PC-3 (cell line): Measurements from ENCODE around the gene COX6B1. TPM values are rescaled to one million over a fixed set of nuclear protein-coding genes. Genes with fewer than 3 reads are reported as not detected.
"Not testable (repeated sequence)": the region's sequence is repeated elsewhere in the genome, so short reads cannot be mapped to it uniquely, and the experiment has no call there.

Experiments used
- ATAC-seq: fragments of 200-7000 bp; cut with Tn5 transposase; 2 replicates; pipeline ENCODE4 v1.9.1; 2020; ENCODE audit warnings: mild to moderate bottlenecking, moderate library complexity
- BruUV-seq: library from RNA; stranded (reverse); fragments of 400-500 nt; replicated peaks from 2 replicates; lab custom pipeline; 2021; lab: Mats Ljungman, UMichigan
- CTCF ChIA-PET: fragments of 300-600 bp; sonication (Branson Sonifier 250); formaldehyde crosslinking; loops from one replicate; lab custom pipeline; 2022; ENCODE audit warnings: antibody characterized with exemption; lab: Charles Lee
- POLR2A ChIA-PET: fragments of 300-600 bp; sonication (Branson Sonifier 250); formaldehyde crosslinking; loops from one replicate; lab custom pipeline; 2022; ENCODE audit warnings: antibody characterized with exemption; ENCODE audit not compliant: unreplicated experiment; lab: Charles Lee
- DNase-seq: peaks from one replicate; pipeline ENCODE4 v3.0.0-alpha.2; 2015
- H2AFZ ChIP-seq: fragments of 300-600 bp; sonication (generic); 2 replicates; pipeline ENCODE4 v1.6.0; 2016; ENCODE audit warnings: antibody characterized with exemption, low read length
- H3F3A ChIP-seq: fragments of 300-600 bp; sonication (generic); one replicate; pipeline ENCODE4 v1.6.0; 2017; ENCODE audit warnings: antibody characterized with exemption, low read length, control low read depth, mild to moderate bottlenecking; ENCODE audit not compliant: unreplicated experiment
- H3K27ac ChIP-seq: fragments of 300-600 bp; sonication (generic); 2 replicates; pipeline ENCODE4 v1.5.1; 2016; ENCODE audit warnings: mild to moderate bottlenecking, low read length
- H3K27me3 ChIP-seq: fragments of 300-600 bp; sonication (generic); 2 replicates; pipeline ENCODE4 v1.6.1; 2016; ENCODE audit warnings: low read length, mixed read lengths
- H3K36me3 ChIP-seq: fragments of 300-600 bp; sonication (generic); 2 replicates; pipeline ENCODE4 v1.6.1; 2016; ENCODE audit warnings: low read depth, mixed run types, low read length, mixed read lengths
- H3K4me1 ChIP-seq: fragments of 300-600 bp; sonication (generic); 2 replicates; pipeline ENCODE4 v1.5.1; 2016; ENCODE audit warnings: low read length; ENCODE audit not compliant: insufficient read depth
- H3K4me2 ChIP-seq: fragments of 300-600 bp; sonication (generic); 2 replicates; pipeline ENCODE4 v1.6.0; 2016; ENCODE audit warnings: low read length
- H3K4me3 ChIP-seq: fragments of 300-600 bp; sonication (generic); 2 replicates; pipeline ENCODE4 v1.5.1; 2016; ENCODE audit warnings: mild to moderate bottlenecking, low read length, mixed read lengths
- H3K79me2 ChIP-seq: fragments of 300-600 bp; sonication (generic); 2 replicates; pipeline ENCODE4 v1.6.1; 2017; ENCODE audit warnings: low read length, mixed read lengths
- H3K9ac ChIP-seq: fragments of 300-600 bp; sonication (generic); 2 replicates; pipeline ENCODE4 v1.6.0; 2016; ENCODE audit warnings: mild to moderate bottlenecking, low read length
- H3K9me2 ChIP-seq: fragments of 300-600 bp; sonication (generic); replicated peaks from 2 replicates; pipeline ENCODE4 v1.6.1; 2016; ENCODE audit warnings: mixed run types, low read length, mixed read lengths
- H3K9me3 ChIP-seq: fragments of 300-600 bp; sonication (generic); 2 replicates; pipeline ENCODE4 v1.6.1; 2016; ENCODE audit warnings: low read length, mixed read lengths
- H4K20me1 ChIP-seq: fragments of 300-600 bp; sonication (generic); 2 replicates; pipeline ENCODE4 v1.6.1; 2016; ENCODE audit warnings: low read length, mixed read lengths
- EZH2 ChIP-seq: fragments of 300-600 bp; sonication (generic); IDR thresholded peaks from one replicate; pipeline ENCODE4 v1.6.1; 2017; ENCODE audit warnings: antibody characterized with exemption, mild to moderate bottlenecking, low read length; ENCODE audit not compliant: unreplicated experiment
- EZH2phosphoT487 ChIP-seq: fragments of 300-600 bp; sonication (generic); IDR thresholded peaks from 2 replicates; pipeline ENCODE4 v1.6.1; 2018; ENCODE audit warnings: mild to moderate bottlenecking, antibody characterized with exemption, low read length, borderline replicate concordance
- intact Hi-C: fragments of 100-400 bp; cut with micrococcal nuclease; formaldehyde crosslinking; loops from 2 replicates; pipeline ENCODE4 v1.9.0; 2023
- total RNA-seq: library from RNA; depleted of rRNA; stranded (reverse); fragments of >200 nt; gene quantifications from 2 replicates; pipeline ENCODE4 v1.2.3, GENCODE V29; 2014
- TF ChIP-seq, protein P1 (sequence below): fragments of 300-600 bp; sonication (generic); conservative IDR thresholded peaks from 2 replicates; pipeline ENCODE4 v1.5.1; 2017; ENCODE audit warnings: antibody characterized with exemption, low read depth, mild to moderate bottlenecking, low read length

The COX6B1 gene
- total RNA-seq, 1 experiment from 2014 or later, result 563 TPM

DNA sequence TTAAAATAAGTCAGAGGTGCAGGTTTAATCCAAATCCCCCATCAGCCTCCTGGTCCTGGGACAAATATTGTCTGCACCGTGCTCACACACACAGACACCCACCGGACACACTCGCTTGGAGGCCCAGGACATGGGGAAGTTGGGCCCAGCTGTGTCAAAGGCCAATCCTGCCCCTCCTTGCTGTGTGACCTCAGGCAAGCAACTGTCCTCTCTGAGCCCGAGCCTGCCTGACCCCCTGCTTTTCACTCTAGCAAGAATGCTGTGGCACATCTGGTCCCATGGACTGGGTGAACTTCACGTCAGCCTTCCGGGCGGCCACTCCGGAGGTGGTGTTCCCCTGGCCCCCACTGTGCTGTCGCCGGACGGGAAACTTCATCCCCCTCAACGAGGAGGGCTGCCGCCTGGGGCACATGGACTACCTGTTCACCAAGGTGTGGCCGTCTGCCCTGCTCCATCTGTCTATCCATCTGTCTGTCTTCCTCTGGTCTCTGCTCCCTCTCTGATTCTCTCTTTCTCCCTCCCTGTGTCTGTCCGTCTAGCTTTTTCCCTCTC lies 27.5 kb downstream of the COX6B1 start:
- no peaks in the 10 kb centered on the region for H3K4me1 ChIP-seq
- 0 out of 2 replicates have a peak, but pooled peaks cover 3% of the 10 kb centered on the region for H3K27me3 ChIP-seq
- ATAC-seq (no peak), DNase-seq (no peak)
- no peaks in the 10 kb centered on the region for H3K9me2 ChIP-seq
- no peaks in the 10 kb centered on the region for H3K9me3 ChIP-seq
- H3K27ac ChIP-seq, result no peak overlapping the region
- BruUV-seq, result no TSS peak
- H4K20me1 ChIP-seq, result no peaks in the 10 kb centered on the region
- no peaks in the 10 kb centered on the region for H3F3A ChIP-seq
- ChIA-PET CTCF (interaction anchor here (0.6 kb wide), 1 partner anchor 140 kb away, joined by 3 read pairs; no protein-coding TSS in a partner anchor), POLR2A (no interaction called here)
- no peaks in the 10 kb centered on the region for H3K79me2 ChIP-seq
- no peak overlapping the region for H3K9ac ChIP-seq
- TF ChIP-seq EZH2phosphoT487 (no peak), EZH2 (no peak)
- TF ChIP-seq, protein P1, sequence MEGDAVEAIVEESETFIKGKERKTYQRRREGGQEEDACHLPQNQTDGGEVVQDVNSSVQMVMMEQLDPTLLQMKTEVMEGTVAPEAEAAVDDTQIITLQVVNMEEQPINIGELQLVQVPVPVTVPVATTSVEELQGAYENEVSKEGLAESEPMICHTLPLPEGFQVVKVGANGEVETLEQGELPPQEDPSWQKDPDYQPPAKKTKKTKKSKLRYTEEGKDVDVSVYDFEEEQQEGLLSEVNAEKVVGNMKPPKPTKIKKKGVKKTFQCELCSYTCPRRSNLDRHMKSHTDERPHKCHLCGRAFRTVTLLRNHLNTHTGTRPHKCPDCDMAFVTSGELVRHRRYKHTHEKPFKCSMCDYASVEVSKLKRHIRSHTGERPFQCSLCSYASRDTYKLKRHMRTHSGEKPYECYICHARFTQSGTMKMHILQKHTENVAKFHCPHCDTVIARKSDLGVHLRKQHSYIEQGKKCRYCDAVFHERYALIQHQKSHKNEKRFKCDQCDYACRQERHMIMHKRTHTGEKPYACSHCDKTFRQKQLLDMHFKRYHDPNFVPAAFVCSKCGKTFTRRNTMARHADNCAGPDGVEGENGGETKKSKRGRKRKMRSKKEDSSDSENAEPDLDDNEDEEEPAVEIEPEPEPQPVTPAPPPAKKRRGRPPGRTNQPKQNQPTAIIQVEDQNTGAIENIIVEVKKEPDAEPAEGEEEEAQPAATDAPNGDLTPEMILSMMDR, result no peak
- H2AFZ ChIP-seq, result no peak overlapping the region
- no peaks in the 10 kb centered on the region for H3K36me3 ChIP-seq
- intact Hi-C loops, result no loop called here
- H3K4me2 ChIP-seq, result no peak overlapping the region
- H3K4me3 ChIP-seq, result no peak overlapping the region

DNA sequence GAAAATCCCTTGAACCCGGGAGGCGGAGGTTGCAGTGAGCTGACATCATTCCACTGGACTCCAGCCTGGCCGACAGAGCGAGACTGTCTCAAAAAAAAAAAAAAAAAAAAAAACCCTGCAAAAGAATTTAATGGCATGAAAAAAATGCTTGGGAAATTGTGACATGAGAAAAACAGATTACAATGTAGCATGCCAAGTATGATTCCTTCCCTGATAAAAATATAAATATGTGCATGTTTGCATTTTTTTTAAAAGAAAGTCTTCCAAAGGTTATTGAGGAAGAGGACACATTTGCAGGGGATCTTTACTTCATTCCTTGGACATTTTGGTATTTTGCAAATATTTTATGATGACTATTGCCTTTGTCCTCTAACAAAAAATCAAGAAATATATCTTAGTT lies 41.7 kb downstream of the COX6B1 start:
- ChIA-PET POLR2A (no interaction called here), CTCF (no interaction called here)
- Histone ChIP-seq H3K27ac (no peak overlapping the region), H3K27me3 (no peaks in the 10 kb centered on the region), H3F3A (no peaks in the 10 kb centered on the region), H3K79me2 (no peaks in the 10 kb centered on the region), H2AFZ (no peak overlapping the region), H3K4me1 (no peaks in the 10 kb centered on the region), H3K9me2 (no peaks in the 10 kb centered on the region), H4K20me1 (no peaks in the 10 kb centered on the region), H3K36me3 (no peaks in the 10 kb centered on the region; the same call in 1 of the 2 replicates), H3K9ac (no peak overlapping the region), H3K9me3 (no peaks in the 10 kb centered on the region), H3K4me2 (no peak overlapping the region), H3K4me3 (no peak overlapping the region)
- ATAC-seq (no peak), DNase-seq (no peak)
- BruUV-seq, result no TSS peak
- intact Hi-C loops, result loop anchor here (10.0 kb wide), 1 partner anchor 135 kb away; no protein-coding TSS in a partner anchor
- TF ChIP-seq, protein P1, result no peak
- TF ChIP-seq EZH2 (no peak), EZH2phosphoT487 (no peak)

DNA sequence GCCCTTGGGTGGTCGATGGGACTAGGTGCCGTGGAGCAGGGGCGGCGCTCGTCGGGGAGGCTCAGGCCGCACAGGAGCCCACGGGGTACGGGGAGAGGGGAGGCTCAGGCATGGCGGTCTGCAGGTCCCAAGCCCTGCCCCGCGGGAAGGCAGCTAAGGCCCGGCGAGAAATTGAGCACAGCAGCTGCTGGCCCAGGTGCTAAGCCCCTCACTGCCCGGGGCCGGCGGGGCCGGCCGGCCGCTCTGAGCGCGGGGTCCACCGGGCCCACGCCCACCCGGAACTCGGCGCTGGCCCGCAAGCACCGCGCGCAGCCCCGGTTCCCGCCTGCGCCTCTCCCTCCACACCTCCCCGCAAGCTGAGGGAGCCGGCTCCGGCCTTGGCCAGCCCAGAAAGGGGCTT lies 43.0 kb downstream of the COX6B1 start:
- DNase-seq, POLR2A ChIA-PET, H3K79me2 ChIP-seq, H3K4me1 ChIP-seq, H3K9me3 ChIP-seq, BruUV-seq, H3F3A ChIP-seq, H2AFZ ChIP-seq, ATAC-seq, H3K36me3 ChIP-seq, H4K20me1 ChIP-seq, H3K27ac ChIP-seq, H3K9ac ChIP-seq, H3K4me3 ChIP-seq, H3K4me2 ChIP-seq, CTCF ChIA-PET, H3K27me3 ChIP-seq, H3K9me2 ChIP-seq: not testable (repeated sequence)
- intact Hi-C loops, result loop anchor here (10.0 kb wide), 1 partner anchor 134 kb away; no protein-coding TSS in a partner anchor
